Measurements from ENCODE around the gene S100A10. TPM values are rescaled to one million over a fixed set of nuclear protein-coding genes. Genes with fewer than 3 reads are reported as not detected.

S100A10 gene
- total RNA-seq, 1 donor from 2014 or later: 272 TPM

DNA sequence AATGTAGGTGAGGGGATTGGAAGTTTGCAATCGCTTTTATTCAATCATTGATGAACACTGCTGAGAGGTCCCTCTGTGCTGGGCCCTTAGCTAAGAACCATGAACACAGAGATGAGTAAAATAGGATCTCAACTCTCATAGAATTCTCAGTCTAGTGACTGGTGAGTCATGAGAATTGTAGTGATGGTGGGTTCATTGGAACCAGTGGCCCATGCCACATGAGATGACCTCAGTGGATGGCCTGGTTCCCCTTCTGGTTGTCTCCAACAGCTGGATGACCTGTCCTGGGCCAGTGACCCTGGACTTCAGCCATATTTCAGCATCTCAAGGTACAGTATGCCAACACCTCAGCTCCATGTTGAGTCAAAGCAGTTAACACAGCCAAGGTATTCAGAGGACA is 21.3 kb upstream of the S100A10 start:
- intact Hi-C loops (cut with micrococcal nuclease): no loop called here

- intact Hi-C loops (cut with micrococcal nuclease): loop anchor here (1.0 kb wide), 3 partner anchors 45 to 124 kb away; no protein-coding TSS in a partner anchor
Measured at GRCh38 chr1:152013664-152014237, 20.1 kb upstream of the S100A10 start.

GRCh38 chr1:152009691-152010090 is 16.0 kb upstream of the S100A10 start:
- intact Hi-C loops (cut with micrococcal nuclease): no loop called here

GRCh38 chr1:152007047-152007446 is 13.4 kb upstream of the S100A10 start:
- intact Hi-C loops (cut with micrococcal nuclease): no loop called here

DNA sequence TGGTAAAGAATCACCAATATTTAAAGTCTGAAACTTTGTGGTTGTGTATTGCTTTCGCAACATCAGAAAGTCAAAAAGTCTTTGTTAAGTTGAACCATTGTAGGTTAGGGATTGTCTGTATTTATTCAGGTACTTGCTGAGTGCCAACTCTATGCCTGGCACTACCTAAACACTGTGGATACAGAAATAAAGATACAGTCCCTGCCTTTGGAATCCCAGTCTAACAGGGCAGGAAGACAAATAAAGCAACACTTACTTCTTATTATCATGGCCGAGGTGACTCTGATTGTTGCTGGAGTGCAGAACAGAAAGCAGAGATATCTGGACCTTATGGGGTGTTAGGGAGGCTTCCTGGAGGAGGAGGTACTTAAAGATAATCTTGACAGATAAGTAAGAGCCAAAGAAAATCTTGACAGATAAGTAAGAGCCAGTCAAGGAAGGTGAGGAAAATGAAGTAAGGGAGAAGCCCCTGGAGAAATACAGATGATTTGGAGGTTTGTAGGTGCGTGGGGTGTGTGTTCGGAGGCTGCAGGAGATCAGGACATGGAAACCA is 11.8 kb upstream of the S100A10 start:
- intact Hi-C loops (cut with micrococcal nuclease): no loop called here

- intact Hi-C loops (cut with micrococcal nuclease): loop anchor here (5.0 kb wide), 1 partner anchor 412 kb away; no protein-coding TSS in a partner anchor
Measured at GRCh38 chr1:152003846-152004442, 10.3 kb upstream of the S100A10 start.

DNA sequence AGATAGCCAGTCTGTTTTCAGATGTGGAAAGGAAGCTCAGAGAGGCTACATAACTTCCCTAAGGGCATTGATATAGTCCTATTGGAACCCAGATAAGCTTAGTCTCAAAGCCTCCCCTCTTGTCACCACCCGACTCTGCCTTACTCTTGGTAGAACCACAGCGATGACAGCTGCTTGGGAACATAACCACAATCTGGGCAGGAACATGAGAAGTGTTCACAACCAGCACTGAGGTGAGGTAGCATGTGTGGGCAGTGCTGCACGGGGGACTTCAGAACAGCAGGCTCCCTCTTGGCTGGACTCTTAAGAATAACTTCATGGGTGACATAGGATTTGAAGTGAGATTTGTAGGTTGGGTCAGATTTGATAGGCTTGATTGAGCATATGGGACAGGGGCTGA is 9.3 kb upstream of the S100A10 start:
- intact Hi-C loops (cut with micrococcal nuclease): loop anchor here (5.0 kb wide), 1 partner anchor 411 kb away; no protein-coding TSS in a partner anchor

GRCh38 chr1:152001631-152002584 is 8.2 kb upstream of the S100A10 start:
- intact Hi-C loops (cut with micrococcal nuclease): loop anchor here (5.0 kb wide), 1 partner anchor 410 kb away; no protein-coding TSS in a partner anchor

DNA sequence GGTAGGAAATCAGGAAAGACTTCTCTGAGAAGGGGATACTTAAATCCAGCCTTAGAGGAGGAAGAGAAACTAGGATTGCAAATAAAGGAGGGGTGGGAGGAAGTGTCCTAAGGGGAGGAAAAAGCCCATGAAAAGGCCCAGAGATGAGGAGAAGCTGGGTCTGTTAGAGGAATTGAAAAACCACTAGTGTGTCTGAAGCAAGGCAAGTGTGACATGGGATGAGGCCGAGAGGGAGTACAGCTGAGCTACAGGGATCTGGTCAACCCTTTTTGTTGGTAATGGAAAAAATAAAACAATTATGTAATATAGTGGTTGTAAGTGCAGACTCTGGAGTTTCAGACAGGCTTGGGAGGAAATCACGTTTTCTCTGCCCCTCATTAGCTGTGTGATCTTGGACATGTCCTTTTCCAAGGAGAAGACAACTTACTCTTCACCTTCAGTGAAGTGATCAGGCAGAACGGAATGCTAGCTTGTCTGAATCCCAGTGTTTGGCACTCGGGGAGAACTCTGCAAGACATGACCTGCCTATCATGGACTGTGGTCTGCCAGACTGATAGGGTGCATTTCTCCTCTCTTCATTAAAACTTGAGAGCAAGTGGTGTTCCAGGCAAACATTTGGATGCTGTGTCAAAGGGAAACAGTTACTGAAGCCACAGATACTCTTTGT is 7.4 kb upstream of the S100A10 start:
- intact Hi-C loops (cut with micrococcal nuclease): loop anchor here (5.0 kb wide), 1 partner anchor 409 kb away; no protein-coding TSS in a partner anchor

DNA sequence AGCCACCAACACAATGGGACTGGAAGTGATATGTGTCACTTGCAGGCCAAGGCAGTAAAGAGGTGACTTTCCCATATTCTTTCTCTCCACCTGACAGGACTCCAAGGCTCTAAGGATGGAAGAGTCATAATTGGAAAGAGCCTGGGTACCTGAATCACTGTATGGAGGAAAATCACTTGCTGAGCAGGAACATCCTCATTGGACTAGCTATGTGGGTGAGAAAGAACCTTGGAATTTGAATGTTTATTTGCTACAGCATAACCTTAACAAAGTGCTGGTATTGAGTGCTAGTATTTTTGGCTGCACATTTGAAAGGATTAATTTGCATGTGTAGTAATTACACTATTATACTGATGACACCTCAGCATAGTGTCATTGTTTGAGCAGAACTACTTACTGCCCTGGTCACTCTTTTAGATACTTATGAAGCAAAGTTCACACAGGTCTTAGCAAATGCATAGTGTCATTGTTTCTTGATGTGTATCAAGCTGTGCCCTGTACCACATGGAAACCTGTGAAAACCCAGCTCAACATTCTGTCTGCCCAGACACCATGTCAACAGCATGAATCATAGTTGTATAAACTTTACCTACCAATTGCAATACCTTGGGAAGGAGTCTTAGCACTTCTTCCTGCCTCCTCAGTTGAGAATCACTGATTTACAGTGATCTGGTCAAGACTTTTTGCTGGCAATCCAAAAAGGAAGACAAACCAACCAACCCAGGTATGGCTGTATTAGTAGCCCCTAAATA is 5.1 kb upstream of the S100A10 start:
- intact Hi-C loops (cut with micrococcal nuclease): no loop called here

DNA sequence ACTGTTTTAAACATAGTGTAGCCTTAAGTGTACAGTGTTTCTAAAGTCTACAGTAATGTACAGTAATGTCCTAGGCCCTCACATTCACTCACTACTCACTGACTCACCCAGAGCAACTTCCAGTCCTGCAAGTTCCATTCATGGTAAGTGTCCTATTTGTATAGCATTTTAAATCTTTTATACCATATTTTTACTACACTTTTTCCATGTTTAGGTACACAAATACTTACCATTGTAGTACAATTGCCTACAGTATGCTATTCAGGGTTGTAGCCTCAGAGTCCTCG is 3.6 kb upstream of the S100A10 start:
- intact Hi-C loops (cut with micrococcal nuclease): no loop called here

GRCh38 chr1:151995774-151996173 is 2.1 kb upstream of the S100A10 start:
- intact Hi-C loops (cut with micrococcal nuclease): loop anchor here (1.0 to 2.0 kb wide), 5 partner anchors 27 to 106 kb away; no protein-coding TSS in a partner anchor

DNA sequence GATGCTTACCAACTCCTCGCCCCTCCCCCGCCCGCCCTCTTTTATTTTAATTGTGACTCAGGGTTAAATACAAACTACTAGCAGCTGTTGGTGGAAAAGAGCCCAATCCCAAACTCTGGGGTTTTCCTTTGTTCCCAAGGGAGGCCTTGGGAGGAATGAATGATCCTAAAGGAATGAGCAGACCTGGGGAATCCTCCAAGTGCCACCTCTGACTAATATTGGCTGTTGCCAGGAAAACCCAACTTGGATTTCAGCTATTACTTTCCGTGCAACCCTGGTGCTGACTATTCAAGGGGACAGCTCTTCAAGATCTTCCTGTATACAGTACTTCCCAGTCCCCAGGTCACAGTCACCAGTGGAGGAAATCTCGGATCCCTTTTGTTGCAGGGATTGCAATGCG is 1.3 kb upstream of the S100A10 start:
- intact Hi-C loops (cut with micrococcal nuclease): loop anchor here (1.0 to 5.0 kb wide), 8 partner anchors 11 to 538 kb away; partner anchors contain the start of genes C2CD4D, POGZ, SNX27 and TDRKH

- intact Hi-C loops (cut with micrococcal nuclease): loop anchor here (5.0 kb wide), 3 partner anchors 201 to 536 kb away; partner anchors contain the start of genes POGZ, SNX27 and TDRKH
Measured at GRCh38 chr1:151993084-151993733, 450 bp downstream of the S100A10 start.

DNA sequence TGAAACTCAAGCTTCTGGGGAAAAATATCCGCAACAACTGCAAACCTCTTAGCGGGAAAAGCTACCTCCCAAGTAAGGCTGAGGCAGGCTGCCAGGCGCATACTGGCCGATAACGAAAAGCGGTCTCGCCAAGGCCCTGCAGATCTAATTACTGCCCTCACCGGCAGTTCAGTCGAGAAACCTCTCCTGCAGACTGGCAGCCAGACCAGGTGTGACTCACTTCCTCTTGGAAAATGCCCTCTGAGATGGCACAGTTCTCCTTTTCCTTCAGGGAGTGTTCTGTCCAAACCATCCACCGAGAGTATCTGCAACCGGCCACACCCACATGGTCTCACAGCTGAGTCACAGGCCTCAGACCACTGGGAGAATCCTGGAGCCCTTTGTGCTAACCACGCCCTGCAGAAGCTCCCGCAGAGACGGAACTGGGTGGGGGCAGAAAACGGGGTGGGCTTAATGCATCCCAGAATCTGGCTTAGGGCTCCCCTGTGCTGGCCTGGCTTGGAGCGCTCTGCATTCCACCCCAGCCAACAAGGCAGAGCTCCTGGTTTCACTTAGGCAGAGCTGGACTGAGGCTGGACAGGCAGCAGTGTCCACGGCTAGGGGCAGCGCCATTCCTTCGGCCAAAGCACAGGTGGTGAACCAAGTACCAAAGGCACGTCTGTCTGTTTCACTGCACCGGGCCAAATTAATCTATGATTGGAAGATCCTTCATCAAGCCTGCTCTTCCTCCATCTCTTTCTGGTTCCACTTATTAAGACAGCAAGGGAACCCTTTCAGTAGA is 1.2 kb downstream of the S100A10 start:
- intact Hi-C loops (cut with micrococcal nuclease): loop anchor here (5.0 kb wide), 3 partner anchors 200 to 535 kb away; partner anchors contain the start of genes POGZ, SNX27 and TDRKH

DNA sequence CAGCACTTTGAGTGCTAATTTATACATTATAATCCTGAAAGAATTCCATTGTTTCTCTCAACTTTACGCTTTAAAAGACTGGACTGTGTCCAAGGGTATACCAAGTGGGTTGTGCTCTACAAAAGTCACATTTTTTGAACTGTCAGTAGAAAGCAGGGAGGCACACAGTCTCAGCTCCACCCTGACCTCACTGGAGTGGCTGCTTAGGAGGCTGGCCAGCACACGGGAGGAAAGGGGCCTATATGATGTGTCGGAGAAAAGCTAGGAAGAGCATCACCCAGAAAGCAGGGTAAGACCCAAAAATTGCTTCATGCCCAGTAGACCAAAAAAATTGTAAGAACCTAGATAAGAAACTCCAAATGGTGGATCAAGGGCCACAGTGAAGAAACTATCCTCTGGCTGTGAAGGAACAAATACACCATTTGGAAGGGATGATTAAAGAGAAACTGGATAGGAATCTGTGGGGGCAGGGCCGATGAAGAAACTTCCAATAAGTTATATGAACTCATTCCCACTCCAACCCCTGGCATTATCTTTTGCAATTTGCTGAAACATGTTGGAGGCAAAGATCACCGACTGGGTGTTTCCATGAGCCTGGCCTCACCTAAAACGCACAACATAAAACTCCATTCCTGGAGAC is 1.9 kb downstream of the S100A10 start:
- intact Hi-C loops (cut with micrococcal nuclease): loop anchor here (5.0 kb wide), 3 partner anchors 199 to 534 kb away; partner anchors contain the start of genes POGZ, SNX27 and TDRKH

DNA sequence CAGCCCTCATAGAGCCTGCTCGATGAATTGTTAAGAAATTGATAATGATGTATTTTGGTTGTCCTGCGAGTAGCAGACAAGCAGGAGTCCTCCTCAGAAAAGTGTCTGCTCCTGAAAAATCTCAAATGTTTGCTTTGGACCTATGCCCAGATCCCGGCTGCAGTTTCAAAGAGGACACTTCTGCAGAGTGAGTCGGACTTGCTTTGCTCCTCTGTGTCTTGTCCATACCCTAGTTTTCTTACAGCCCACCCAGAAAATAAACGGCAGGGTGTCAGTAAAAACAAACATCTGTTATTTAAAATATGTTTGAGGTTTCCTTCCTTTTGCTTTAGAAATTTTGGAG is 2.8 kb downstream of the S100A10 start:
- intact Hi-C loops (cut with micrococcal nuclease): loop anchor here (5.0 kb wide), 3 partner anchors 199 to 534 kb away; partner anchors contain the start of genes POGZ, SNX27 and TDRKH

Measured in T-helper 1 cell treated with Interleukin-12 subunit alpha and Interleukin-12 subunit beta and Interleukin-4 antibody, amounts not matched to agents 30 ng/mL and 1 ng/mL, for 36 hours (primary cell).